Inflammatory macrophage treated with lipopolysaccharide for 1 hour (primary cell): ENCODE results near the gene PTPN1.
"Not testable (repeated sequence)": the region's sequence is repeated elsewhere in the genome, so short reads cannot be mapped to it uniquely, and the experiment has no call there.

Experiments used
- DNase-seq, 2 donors: peaks; one replicate each; pipeline ENCODE4 v3.0.0-alpha.2; 2020 to 2022

Gene PTPN1

GRCh38 chr20:50595988-50596693 is 86.0 kb downstream of the PTPN1 start:
- DNase-seq: no peak

DNA sequence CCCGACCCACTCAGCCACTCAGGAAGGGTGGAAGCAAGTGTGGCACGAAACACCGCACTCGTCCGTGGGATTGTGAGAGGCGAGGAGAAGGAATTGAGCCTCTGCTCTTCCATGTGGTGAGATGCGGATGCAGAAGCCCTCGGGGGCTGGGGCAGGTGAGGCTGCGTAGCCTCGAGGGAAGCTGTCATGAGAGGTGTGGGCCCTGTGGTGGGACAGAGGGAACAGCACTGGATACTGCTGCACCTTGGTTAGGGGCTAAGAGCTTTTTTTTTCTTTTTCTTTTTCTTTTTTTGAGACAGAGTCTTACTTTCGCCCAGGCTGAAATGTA is 86.5 kb downstream of the PTPN1 start:
- DNase-seq: no peak

DNA sequence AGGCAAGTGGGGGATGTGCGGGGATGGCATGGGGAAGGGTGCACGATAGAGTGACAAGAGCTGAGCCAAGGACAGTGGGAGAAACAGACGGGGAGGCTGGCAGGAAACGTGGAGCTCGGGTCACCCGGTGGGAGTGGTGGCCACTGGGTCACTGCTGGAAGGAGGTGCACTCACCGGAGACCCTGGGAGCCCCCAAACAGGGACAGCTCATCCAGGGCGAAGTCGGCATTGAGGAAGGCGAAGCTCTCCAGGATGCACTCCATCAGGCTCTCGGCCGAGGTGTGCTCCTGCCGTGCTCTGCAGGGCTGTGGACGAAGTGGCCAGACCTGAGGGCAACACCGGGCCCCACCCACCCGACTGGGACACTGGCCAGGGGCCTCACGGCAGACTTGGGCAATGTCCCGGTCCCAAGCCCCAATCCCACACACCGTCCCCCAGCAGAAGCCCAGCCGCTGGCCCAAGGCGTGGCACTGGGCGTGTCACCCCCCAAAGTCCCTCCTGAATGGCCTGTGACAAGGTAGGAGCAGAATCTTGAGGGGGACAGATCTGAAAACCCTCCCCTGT is 87.3 kb downstream of the PTPN1 start:
- no peak for DNase-seq

DNA sequence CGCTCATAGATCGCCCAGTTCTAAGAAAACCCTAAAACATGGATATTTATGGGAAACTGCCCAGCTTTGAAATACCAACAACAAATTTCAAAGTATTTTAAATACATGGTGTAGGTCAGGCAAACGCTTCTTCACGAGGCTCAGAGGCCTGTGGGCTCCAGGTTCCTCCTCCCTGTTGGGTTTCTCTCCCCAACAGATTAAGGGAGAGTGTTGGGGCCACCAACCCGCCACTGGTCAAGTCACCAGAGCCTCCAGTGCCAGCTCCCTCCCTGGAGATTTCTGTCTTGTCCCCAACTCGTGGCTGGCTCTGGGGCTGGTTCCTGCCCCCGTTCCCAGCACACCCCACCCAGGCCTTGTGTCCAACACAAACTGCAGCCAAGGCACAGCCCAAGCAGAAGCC is 87.9 kb downstream of the PTPN1 start:
- no peak for DNase-seq

DNA sequence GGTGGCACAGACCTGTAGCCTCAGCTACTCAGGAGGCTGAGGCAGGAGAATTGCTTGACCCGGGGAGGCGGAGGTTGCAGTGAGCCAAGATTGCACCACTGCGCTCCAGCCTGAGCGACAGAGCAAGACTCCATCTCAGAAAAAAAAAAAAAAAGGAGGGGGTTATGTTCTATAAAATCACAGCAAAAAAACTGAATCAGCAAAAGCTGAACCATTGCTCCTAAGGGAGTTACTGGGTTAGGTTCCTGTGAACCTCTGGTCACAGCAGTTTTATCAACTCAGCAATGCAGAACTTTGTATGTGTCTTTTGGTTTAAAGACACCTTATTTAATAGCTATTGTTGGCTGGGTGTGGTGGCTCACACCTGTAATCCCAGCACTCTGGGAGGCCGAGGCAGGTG is 88.6 kb downstream of the PTPN1 start:
- DNase-seq: not testable (repeated sequence)

- DNase-seq: no peak
Measured at GRCh38 chr20:50600281-50600895, 90.2 kb downstream of the PTPN1 start.

GRCh38 chr20:50601511-50602431 is 91.6 kb downstream of the PTPN1 start:
- no peak for DNase-seq

DNA sequence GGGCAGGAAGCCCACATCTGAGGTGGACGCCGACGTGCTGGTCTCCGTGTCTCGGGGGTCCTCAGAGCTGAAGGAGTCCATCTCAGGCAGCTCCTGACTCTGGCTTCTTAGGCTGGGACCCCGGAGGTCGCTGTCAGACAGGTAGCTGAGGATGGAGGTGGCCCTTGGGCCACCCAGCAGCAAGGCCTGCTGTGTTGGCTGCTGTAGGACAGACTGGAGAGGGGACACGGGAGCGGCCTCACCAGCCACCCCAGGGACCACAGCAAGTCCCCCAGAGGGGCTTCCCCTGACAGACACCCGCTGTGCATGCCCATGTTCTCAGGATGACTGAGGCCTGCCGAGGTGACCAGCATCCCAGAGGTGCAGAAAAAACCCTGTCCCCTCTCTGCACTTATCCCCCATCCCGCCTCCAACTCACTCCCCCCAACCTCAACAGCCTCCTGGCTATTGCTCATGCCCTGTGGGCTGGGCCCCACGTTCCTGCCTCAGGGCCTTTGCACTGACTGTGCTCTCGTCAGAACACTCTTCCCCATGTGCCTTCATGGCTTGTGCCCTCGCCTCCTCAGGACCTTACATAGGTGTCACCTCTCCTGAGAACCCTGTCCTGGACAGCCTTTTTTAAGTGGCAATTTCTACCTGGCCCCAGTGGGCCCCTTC is 92.4 kb downstream of the PTPN1 start:
- DNase-seq: no peak

DNA sequence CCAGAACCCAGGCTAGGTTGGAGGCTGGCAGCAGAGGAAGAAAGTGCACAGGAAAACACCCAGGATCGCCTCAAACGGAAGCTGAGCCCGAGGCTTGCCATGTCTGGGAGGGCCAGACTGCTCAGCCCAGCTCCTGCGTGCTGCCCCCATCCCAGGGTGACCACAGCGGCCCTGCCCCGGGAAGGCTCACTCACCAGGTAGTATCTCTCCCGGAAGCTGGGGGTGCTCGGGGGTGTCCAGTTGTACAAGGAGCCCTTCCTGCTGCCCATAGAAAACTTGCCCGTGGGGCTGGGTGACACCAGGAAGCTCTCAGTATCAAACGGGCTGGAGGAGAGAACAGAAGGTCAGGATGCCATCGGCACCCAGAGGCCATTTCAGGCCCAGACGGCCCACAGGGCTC is 94.3 kb downstream of the PTPN1 start:
- DNase-seq: no peak

GRCh38 chr20:50605136-50605535 is 95.0 kb downstream of the PTPN1 start:
- DNase-seq: no peak

DNA sequence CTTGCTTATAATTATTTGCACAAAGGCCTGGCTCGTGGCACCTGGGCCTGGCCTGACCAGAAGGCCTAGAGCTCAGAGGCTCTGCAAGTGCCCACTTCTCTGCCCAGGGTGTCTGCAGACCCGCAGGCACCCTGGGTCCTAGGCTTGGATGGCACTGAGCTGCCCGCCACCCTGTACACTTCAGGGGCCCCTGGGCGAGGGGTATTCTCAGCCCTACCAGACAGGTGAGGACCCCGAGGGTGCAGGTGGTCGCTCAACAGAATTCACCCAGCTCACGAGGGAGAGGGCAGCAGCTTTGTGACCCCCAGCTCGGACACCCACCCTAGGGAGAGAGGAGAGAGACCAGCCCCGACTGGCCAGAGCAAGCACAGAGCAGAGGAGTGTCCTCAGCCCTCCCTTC is 97.3 kb downstream of the PTPN1 start:
- DNase-seq: no peak

DNA sequence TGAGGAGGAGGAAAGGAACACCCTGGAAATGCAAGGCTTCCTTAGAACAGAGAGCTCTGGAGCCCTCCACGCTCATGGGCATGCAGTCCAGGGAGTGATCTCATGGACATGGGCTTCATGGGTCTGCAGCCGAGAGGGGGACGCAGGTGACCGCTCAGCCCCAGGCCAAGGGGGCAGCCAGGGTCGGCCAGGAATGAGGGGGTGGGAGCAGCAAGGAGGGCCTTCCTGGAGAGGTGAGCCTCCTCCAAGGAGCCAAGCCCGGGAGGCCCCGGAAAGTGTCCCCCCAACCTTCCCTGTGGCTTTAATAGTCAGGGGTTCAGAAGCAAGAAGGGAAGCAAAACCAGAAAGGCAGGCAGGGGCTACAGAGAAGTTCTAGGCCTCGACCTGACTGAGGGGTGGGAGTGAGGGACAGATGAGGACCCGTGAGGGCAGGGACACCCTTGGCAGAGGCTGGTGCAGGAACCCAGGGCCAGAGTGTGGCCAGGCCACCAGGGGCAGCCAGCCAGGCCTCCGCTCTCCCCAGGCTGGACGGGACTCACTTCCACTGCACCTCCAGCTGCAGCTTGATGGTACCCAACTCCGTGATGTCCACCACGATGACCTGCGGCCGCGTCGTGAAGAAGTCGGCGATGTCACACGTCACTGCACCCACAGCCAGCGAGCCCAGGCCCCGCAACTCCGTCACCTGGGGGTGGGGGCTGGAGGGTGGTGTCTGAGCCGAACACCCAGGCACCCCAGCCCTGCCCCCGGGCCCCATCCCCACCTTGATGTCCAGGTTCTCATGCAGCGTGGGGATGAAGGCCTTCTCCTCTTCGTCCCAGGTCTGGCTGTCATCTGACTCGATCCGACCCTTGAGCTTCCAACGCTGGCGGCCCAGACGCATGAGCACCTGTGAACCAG is 97.9 kb downstream of the PTPN1 start:
- no peak for DNase-seq

- no peak for DNase-seq
Measured at GRCh38 chr20:50608750-50609104, 98.5 kb downstream of the PTPN1 start.

- DNase-seq: no peak
Measured at GRCh38 chr20:50609438-50609989, 99.3 kb downstream of the PTPN1 start.

GRCh38 chr20:50610212-50610718 is 100.1 kb downstream of the PTPN1 start:
- DNase-seq: no peak

GRCh38 chr20:50611128-50611810 is 101.1 kb downstream of the PTPN1 start:
- DNase-seq: peak in 1 of 2 donors; percentile 76

GRCh38 chr20:50613438-50614169 is 103.4 kb downstream of the PTPN1 start:
- no peak for DNase-seq

DNA sequence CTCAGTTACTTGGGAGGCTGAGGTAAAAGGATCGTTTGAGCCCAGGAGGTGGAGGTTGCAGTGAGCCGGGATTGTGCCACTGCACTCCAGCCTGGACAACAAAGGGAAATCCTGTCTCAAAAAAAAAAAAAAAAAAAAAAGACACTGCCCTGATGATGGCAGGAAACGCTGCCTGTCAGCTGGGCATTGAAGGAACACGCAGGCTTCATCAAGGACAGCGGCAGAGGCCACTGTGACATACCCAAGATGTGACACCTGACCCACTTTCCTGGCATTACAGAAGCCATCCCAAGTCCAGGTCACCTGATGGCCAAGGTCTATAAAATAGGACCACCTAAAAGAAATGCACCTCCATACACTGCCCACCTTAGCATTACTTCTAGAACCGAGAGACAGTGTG is 105.2 kb downstream of the PTPN1 start:
- no peak for DNase-seq

DNA sequence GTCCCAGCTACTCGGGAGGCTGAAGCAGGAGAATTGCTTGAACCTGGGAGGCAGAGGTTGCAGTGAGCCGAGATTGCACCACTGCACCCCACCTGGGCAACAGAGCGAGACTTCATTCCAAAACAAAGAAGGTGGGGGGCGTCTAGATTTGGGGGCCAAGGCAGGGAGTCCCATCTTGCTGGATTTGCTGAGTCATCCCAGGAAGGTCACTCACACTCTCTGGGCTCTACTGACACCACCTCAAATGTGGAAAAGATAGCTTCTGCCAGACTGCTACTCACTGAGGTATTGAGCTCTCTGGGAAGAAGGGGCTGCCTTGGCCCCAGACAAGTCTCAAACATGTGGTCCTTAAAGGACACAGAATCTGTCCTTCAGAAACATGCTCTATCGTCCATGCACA is 106.8 kb downstream of the PTPN1 start:
- no peak for DNase-seq

GRCh38 chr20:50618537-50618936 is 108.4 kb downstream of the PTPN1 start:
- no peak for DNase-seq
